HG02571 (cell line): ENCODE data around the gene GINS3.

Experiments
- ATAC-seq: cut with Tn5 transposase; IDR thresholded peaks from one replicate; pipeline ENCODE4 v1.9.1; 2021; ENCODE audit warnings: mild to moderate bottlenecking, moderate library complexity; ENCODE audit not compliant: unreplicated experiment

Gene GINS3

DNA sequence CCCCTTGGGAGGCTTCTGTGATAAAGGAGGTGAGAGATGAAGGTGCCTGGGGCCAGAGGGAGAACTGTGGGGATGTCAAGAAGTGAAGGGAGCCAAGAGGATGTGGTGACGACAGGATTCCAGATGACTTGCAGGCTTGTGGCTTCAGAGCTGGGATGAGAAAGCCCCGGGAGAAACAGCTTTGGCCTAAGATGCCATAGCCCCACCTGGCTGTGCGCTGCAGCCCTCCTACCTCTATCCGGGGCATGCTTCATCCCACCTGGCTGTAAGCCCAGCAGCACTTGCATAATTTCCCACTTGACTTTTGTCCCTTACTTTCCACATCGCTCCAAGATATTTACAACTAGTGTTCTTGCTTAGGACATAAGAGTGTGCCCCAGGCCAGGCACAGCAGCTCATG is 29.3 kb downstream of the GINS3 start:
- ATAC-seq = no peak

DNA sequence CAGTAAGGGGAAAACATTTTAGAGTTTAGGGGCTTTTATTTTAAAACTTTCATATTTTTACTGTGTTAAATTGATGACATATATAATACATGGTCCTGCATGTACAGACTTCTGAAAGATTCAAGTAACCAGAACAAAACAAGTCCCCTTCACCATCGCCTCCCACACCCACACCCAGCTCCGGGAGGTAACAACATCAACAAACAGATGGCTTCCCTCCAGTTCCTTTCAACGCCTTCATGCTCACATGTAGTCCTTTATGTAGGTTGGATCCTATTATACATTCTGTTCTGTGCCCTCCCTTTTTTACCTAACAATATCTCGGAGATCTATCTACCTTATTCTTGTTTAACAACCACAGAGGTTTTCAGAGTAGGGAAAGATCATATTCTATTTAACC is 30.5 kb downstream of the GINS3 start:
- no peak for ATAC-seq

DNA sequence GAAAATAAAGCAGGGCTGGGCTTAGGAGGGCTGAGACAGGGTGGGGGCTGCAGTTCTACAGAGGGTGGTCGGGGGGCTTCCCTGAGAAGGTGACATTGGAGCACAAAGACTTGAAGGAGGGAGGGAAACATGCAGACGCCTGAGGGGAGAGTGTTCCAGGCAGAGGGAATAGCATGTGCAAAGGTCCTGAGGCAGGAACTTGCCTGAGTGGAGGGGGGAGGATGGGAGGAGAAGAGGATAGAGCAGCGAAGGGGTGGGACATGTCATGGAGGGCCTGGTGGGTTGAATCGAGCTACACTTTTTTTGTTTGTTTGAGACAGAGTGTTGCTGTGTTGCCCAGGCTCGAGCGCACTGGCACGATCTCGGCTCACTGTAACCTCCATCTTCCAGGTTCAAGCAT is 33.0 kb downstream of the GINS3 start:
- no peak for ATAC-seq

DNA sequence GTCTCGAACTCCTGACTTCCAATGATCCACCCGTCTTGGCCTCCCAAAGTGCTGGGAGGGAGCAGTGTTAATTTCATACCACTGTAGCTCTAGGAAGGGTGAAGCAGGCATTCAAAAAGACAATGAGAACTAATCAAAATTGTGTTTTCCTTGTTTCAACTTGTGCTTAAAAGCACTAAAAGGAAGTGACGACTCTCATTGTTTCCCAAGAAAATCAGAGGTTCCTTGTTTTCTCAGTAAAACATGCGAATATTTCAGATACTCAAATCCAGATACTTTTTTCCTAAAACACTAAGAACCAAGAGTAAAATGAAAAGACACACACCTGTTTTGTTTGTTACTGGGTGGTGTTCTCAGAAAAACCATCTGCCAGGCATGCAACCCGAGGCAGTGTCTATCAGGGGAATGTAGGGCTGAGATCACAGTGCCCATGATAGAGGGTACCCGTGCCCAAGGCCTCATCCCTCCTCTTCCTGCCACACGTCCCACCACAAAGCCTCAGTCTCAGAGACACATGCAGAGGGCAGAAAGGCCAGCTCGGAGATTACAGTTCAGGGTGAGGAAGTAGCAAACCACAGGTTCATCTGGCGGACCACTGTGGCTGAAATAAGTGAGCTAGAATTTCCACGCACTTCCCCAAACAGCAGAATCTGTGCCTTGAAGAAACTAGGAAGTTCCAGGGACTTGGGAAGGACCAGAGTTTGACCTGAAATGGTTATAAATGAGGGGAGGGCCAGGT is 33.7 kb downstream of the GINS3 start:
- ATAC-seq = no peak

DNA sequence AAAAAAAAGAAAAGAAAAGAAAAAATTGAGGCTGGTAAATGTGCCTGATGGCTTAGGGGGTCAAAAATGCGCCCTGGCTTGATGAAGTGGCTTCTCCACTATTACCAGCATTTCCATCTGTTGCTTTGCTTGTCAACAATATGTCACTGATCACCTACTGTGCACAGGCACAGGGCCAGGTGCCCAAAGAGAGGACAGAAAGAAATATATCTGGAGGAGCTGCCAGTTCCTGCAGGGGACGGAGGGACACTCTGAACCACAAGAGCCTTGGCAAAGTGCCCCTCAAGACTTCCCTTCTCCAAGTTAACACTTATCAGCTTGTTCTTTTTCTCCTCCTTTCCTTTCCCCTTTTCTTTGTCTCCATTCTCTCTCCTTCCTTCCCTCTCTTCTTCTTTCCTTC is 34.7 kb downstream of the GINS3 start:
- ATAC-seq = no peak

DNA sequence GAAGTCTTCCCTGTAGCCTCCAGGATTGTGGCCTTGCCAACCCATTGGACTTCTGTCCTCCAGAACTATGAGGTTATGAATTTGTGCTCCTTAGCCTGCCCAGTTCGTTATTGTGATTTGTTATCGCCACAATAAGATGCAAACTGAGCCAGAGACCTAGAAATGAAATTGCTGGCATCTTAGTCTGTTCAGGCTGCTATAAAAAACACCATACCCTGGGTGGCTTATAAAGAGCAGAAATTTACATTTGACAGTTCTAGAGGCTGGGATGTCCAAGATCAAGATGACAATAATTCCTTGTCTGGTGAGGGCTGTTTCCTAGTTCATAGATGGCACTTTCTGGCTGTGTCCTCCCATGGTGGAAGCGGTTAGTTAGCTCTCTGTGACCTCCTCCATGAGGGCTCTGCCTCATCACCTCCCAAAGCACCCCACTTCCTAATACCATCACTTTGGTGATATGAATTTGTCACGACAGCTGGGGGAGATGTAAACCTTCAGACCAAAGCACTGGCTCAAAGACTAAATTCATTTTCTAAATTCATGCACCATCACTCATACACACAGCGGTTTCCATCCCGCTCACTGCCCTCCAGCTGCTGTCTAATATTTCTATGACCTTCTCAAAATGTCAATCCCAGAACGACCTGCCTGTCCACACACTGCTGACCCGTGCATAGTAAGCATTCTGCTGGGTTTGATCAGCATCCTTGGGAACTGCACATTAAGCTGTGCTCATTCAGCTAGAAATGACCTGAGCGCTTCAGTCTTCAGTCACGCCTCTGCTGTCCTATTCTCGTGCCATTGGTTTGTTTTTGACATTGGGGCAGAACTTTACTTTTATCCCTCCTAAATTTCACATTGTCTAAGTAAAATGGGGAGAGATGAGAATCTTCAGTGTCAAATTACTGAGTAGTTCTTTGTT is 36.6 kb downstream of the GINS3 start:
- ATAC-seq = no peak

DNA sequence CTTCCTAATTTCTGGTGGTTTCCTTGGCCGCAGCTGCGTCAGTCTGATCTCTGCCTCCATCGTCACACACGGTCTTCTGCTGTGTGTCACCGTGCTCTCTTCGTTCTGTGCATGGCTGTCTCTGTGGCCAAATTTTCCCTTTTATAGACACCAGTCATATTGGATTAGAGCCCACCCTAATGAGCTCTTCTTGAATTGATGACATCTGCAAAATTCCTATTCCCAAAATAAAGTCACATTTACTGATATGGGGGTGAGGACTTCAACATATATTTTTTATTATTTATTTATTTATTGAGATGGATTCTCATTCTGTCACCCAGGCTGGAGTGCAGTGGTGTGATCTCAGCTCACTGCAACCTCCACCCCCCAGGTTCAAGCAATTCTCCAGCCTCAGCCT is 38.4 kb downstream of the GINS3 start:
- no peak for ATAC-seq

DNA sequence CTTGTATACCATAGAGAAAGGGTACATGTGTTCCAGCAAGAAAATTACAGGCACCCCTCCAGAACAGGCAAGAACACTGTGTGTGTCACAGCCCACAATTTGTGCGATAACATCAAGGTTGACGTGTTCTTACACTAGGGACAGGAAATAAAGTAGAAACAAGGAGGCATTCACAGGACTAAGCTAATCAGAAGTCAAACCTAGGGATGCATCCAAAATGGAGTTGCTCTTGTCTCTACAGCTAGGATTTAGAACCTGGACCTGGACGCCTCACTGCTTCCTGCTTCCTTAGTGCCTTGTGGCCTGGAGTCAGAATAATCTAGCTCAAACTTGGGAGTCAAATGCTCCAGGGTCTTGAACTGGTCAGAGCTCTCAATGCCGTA is 41.3 kb downstream of the GINS3 start:
- ATAC-seq = no peak

DNA sequence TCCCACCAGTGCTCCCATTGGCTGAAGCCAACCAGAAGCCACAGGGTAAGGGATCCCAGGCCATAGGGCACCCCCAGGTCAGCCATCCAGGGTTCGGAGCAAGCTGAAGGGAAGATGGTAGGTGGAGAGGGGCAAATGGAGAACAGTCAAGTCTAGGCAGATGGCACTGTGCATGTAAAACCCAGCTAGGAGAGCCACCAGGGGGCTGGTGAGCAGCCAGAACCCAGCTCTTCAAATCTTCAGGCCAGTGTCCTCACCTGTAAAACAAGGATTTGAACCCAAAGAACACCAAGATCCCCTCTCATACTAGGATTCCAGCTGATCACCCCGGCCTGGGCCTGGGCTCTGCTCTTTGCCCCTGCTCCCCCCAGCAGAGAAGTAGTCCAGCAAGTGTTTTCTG is 43.5 kb downstream of the GINS3 start:
- no peak for ATAC-seq

DNA sequence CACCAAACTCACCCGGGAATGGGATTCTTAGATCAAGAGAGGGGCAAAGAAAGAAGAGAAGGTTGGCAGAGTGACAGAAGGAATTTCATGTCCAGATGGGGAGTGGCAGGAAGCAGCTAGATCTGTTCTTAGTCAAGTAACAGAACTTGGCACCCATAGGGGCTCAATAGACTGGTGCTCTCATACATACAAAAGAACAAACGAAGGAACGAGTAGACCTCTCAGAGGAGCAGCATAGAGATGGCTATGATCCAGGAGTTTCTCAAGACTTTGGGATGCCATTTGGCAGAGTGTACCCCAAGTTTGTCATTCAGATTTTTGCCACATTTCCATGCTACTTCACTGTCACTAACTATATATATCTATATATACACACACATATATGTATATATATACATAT is 47.9 kb downstream of the GINS3 start:
- no peak for ATAC-seq

DNA sequence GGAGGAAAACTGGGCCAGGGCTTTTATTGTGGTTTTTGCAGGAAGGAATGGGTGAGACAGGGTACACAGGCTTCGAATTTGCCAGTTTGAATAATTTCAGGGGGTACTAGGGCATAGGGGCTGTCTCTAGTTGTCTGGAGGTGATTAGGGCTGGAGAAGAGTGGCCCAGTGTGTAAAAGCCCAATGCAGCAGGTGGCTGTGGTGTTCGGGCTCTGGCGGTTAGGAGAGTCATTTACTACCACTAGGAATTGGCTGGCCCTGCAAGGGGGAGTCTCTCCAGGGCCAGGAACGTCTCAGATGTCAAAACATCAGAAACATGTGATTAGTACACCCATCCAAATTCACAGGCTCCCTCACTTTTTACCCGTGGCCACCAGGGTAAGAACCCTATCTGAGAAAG is 50.3 kb downstream of the GINS3 start:
- no peak for ATAC-seq

DNA sequence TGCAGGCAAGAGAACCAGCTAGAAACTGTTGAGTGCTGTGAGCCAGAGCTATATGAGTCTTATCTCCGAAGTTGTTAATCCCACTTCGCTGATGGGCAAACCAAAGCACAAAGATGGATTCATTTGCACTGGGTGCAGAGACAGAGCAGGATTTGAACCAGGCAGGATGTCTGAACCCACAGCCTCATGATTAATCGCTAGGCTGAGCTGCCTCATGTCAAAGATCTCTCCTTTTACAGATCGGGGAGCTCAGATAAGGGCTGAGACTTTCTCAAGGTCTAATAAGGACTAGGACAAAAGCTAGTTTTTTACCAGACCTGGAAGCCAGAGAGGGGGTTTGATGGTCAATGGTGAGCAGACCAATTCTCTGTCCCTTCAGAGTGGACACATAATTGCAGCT is 51.5 kb downstream of the GINS3 start:
- no peak for ATAC-seq

DNA sequence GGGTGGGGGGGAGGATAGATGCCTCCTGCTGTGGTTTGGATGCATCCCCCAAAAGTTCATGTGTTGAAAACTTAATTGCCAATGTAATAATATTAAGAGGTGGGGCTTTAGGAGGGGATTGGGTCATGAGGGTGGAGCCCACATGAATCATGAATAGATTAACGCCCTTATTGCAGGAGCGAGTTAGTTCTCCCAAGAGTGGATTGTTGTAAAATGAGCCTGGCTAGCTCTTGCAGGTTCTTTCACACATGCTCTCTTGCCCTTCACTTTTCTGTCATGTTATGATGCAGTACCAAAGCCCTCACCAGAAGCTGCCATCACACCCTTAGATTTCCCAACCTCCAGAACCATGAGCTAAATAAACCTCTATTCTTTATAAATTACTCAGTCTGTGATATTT is 52.0 kb downstream of the GINS3 start:
- ATAC-seq = no peak

DNA sequence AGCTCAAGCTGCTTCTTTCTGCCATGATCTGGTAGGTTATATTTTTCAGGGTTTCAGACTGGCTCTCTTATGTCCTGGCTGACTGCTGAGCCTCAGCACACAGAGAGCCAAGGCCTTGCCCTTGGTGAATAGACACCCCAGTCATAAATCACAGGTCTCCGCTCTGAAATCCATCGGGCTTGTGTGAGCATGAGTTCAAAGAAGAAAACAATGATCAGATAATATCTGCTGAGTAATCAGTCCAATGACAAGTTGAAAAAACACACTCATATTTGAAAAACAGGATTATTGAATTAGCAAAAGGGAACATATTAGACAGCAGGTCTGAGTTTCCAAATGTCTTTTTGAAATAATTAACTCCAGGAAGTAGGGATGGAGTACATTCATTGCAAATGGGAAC is 56.6 kb downstream of the GINS3 start:
- no peak for ATAC-seq

DNA sequence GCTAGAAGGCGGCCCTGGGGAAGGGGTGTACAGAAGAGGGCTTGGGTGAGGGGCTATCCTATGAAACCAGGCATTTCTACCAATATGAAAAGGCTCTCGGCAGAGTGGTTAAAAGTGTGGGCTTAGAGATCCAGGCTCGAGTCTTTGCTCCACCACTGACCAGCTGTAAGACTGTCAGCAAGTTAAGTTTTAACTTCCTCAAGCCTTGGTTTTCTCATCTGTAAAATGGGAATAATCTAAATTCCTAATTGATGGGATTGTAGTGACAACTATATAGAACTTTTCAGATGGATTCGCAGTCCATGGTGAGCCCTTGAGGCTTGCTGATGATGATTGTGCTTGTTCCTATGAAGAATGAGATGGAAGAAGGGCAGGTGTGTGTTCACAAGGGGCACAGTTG is 57.0 kb downstream of the GINS3 start:
- ATAC-seq = no peak

DNA sequence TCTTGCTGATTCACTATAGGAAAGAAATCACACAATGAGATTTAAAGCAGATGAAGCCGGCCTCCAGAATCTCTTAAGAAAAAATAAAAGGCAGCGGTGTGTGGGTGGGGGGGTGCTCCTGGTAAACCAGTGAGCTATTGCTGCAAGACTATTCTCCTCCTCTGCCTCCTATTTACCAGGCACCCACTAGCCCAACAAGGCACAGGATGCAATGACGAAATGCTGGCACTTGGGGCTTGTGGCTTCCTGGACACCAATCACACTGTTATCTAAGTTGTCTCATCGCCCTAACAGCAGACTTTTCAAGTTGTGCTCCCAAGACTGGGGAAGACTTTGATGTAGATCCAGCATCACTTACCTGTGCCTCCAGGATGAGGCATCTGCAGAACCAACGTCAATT is 57.5 kb downstream of the GINS3 start:
- ATAC-seq = no peak

DNA sequence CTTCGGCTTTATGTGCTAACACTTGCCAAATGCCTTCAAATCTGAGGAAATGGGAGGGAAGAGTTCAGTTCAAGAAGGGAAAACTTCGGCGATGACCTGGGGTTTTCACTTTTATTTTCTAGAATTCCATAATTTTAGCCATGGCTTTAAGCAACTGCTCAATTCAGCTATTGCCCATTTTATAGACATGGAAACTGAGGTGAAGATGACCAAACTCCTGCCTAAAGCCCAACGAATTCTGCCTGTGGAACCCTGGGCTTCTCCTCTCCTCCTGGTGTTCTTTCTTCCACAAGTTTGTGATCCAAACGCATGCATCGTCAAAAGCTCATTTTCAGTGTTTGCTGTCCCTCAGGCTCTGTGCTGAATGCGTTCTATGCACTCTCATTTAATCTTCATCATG is 58.3 kb downstream of the GINS3 start:
- no peak for ATAC-seq

DNA sequence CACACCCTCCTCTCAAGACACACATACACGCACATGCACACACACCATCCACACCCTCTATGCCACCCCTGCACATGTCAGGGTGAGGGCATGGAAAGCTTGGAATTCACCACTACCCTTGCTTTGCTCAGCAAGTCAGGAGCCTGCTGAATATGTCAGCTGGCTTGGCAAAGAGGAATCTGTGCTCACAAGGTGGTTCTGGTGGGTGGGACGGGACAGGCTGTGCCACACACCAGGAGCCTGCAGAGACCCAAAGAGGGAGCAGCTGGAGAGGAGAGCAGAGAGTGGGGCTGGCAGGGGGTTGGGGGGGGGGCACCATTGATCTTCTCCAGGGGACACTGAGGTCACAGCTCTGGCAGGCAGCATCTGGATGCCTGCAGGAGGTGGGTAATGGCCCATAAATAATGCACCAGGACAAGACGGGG is 59.0 kb downstream of the GINS3 start:
- no peak for ATAC-seq

DNA sequence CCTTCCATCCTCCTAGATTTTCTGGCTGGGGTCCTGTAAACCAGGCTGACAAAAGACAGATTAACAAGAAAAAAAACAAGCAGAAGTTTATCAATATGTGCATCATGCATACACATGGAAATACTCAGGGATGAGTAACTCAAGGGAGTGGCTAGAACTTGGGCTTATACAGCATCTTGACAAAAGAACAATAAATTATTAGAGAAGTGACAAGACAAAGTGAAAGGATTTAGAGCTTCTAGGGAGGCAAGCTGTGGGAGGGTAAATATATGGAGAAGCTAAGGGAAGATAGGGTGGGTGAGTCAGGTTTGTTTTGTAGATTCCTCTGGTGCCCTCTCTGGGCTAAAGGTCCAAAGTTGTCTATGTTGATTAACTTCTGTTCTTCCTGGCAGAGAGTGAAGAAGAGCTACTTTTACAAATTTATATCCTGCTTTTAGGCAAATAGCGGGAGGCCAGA is 59.7 kb downstream of the GINS3 start:
- no peak for ATAC-seq

DNA sequence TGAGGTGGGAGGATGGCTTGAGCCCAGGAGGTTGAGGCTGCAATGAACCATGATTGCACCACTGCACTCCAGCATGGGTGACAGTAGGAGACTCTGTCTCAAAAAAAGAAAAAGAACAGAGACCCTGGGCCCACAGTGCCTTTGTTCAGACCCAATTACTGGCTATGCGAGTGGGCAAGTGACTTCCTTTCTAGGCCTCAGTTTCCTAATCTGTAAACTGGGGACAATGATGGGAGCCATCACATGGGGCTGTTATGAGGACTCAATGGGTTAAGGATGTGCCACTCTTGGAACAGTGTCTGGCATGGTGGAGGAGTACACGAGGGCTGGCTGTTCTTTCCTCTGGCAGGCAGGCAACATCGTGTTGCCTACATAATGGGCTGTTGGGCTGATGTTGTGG is 60.4 kb downstream of the GINS3 start:
- ATAC-seq = no peak

DNA sequence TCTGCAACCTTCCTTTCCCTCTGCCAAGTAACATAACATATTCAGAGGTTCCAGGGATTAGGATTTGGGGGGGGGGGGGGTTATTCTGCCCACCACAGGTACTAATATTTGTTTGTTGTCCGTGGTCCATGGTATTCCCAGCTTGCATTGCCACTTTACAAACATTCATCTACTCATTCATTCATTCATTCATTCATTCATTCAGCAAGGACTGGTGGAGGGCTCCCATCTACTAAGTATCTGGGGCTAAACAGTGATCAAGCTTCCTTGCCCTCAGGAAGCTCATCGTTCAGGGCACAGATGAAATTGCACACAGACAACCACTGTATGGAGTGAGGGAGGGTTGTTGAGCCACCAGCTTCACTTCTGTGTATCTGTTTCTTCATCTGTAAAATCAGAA is 61.9 kb downstream of the GINS3 start:
- ATAC-seq = no peak

DNA sequence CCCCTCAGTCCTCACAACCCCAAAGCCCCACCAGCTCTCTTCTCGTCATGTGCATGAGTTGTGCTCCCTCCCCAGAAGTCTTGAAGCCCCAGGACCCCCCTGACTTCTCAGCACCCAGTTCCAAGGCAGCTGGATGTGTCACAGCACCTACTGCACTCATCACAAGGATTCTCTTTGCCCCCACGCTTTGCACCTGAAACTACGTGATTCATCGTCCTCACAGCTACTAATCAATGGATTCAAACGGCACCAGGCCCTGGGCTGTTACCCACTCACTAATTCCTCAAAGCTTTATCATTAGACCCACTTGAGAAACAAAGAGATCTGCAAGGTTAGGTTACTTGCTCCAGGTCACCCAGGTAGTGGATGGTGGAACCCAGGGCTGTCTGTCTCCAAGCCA is 62.6 kb downstream of the GINS3 start:
- no peak for ATAC-seq
